Pancreas (tissue), 10 donors: ENCODE results near the gene SERPINH1. TPM values are rescaled to one million over a fixed set of nuclear protein-coding genes. Genes with fewer than 3 reads are reported as not detected.

Experiments
- ATAC-seq, 4 donors: fragments of 200-7000 bp; cut with Tn5 transposase; one replicate each; pipeline versions ENCODE4 v1.8.0 to v1.9.1; 2020; ENCODE audit warnings: mild to moderate bottlenecking in 4 of 4, moderate library complexity in 4 of 4
- DNase-seq, 6 donors: peaks; one replicate each; pipeline ENCODE4 v3.0.0-alpha.2; 2020
- FAIRE-seq: peaks from 2 replicates; lab custom pipeline; 2012; peaks lifted over from hg19 to GRCh38; lab: Jason Lieb, UNC
- H3K27ac ChIP-seq, 4 donors: fragments of 200-600 bp; sonication (generic); 1 replicate in 3 of 4; 2 replicates in 1 of 4; pipeline versions ENCODE4 v1.5.0 to v1.8.0; 2020
- H3K27me3 ChIP-seq, 4 donors: fragments of 200-600 bp; one replicate each; pipeline ENCODE4 v1.8.0; 2021
- H3K36me3 ChIP-seq, 3 donors: fragments of 200-600 bp; sonication (generic) in 1 of 3; one replicate each; pipeline versions ENCODE4 v1.5.0 to v1.8.0; 2020 to 2021
- H3K4me1 ChIP-seq, 3 donors: fragments of 200-600 bp; one replicate each; pipeline ENCODE4 v1.8.0; 2021
- H3K4me3 ChIP-seq, 4 donors: fragments of 200-600 bp; sonication (generic) in 2 of 4; one replicate each; pipeline versions ENCODE4 v1.5.0 to v1.8.0; 2020 to 2021
- H3K9me3 ChIP-seq, 4 donors: fragments of 200-600 bp; one replicate each; pipeline ENCODE4 v1.8.0; 2021
- WGBS, 2 donors: extraction: QIAGEN DNeasy Blood & Tissue Kit; methylation state at CpG; one replicate each; pipeline ENCODE4 v1.1.7; 2013; 5-methylcytosine and 5-hydroxymethylcytosine counted together
- intact Hi-C, 3 donors: fragments of 100-400 bp; cut with DNase I; formaldehyde crosslinking; loops; one replicate each; pipeline versions ENCODE4 v1.11.1 to v1.14.2; 2022
- polyA plus RNA-seq, 2 donors: library from polyadenylated mRNA; stranded (reverse); fragments of 200-250 nt; gene quantifications; one replicate each; pipeline ENCODE4 v1.2.3, GENCODE V29; 2013
- total RNA-seq, 6 donors: library from RNA; stranded (reverse); fragmentation: NEBNext Ultra II Directional in 4 of 6; extraction: Animal tissue kit (Norgen Biotek cat#: 25700) in 4 of 6; gene quantifications; one replicate each; pipeline versions ENCODE4 v1.2.1 to v1.2.4, GENCODE V29; 2021 to 2023
- TF ChIP-seq, protein P1 (sequence below), 4 donors: fragments of 200-600 bp; sonication (generic) in 3 of 4; IDR thresholded peaks; one replicate each; pipeline versions ENCODE4 v1.5.0 to v1.8.0; 2021; ENCODE audit warnings: antibody characterized with exemption in 4 of 4
- donor health status: healthy with polysubstance abuse.
- donor health status: DM: no; HTN: no; CAD: no; lungs with moderate emphysema.
- donor health status: DM: no; HTN: no; CAD: no.
- donor health status: control.
- donor health status: control.
- donor health status: Bipolar disorder and iron deficiency.
- donor health status: DM: yes; HTN: yes; CAD: no.
- donor health status: DM: no; HTN: no; CAD: no.
- donor health status: DM: no; HTN: no; CAD: no.
- donor health status: DM: yes; HTN: yes; CAD: no.

Gene SERPINH1
- total and polyA plus RNA-seq, 8 donors = 9.3 to 87.7 (median 21.1) TPM

DNA sequence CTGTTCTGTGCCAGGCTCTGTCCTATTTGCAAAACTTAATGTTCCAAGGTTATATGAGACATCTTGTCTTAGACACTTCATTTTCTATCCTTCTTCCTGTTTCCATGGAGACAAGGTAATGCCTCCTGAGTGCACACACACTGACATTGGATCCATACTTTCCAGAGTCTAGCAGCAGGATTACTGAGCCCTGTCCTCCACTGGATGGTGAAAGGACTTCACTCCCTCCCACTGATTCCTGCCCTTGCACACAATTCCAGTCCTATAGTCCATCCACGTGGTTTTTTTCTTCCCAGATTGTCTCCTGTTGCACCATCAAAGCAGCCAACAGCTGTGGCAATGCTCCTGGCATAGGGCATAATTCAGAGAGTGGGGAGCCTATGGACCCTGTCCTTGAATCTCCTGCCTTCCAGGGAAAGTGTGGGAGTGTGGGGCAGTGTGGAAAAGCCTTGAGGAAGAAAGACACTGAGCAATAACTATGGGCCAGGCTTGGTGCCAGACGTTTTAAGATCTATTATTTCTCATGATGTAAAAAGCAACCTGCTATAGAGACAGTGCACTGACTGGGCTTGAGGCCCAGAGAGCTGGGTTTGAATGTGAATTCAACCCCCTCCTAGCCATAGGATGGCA lies 31.3 kb downstream of the SERPINH1 start:
- DNase-seq (no peak), ATAC-seq (peak in 3 of 4 donors; percentile 18 to 34 (median 19)), FAIRE-seq (no peak)
- 37 to 52% methylated on average over 2 of the region's 2 CpGs for WGBS, 2 donors
- Histone ChIP-seq H3K9me3 (no peaks in the 10 kb centered on the region), H3K27ac (no peak overlapping the region), H3K27me3 (no peaks in the 10 kb centered on the region), H3K4me1 (peaks cover 0 to 7% (median 0%) of the 10 kb centered on the region in 3 donors), H3K36me3 (no peaks in the 10 kb centered on the region), H3K4me3 (no peak overlapping the region)
- TF ChIP-seq, protein P1, sequence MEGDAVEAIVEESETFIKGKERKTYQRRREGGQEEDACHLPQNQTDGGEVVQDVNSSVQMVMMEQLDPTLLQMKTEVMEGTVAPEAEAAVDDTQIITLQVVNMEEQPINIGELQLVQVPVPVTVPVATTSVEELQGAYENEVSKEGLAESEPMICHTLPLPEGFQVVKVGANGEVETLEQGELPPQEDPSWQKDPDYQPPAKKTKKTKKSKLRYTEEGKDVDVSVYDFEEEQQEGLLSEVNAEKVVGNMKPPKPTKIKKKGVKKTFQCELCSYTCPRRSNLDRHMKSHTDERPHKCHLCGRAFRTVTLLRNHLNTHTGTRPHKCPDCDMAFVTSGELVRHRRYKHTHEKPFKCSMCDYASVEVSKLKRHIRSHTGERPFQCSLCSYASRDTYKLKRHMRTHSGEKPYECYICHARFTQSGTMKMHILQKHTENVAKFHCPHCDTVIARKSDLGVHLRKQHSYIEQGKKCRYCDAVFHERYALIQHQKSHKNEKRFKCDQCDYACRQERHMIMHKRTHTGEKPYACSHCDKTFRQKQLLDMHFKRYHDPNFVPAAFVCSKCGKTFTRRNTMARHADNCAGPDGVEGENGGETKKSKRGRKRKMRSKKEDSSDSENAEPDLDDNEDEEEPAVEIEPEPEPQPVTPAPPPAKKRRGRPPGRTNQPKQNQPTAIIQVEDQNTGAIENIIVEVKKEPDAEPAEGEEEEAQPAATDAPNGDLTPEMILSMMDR (IDR thresholded peaks at IDR 0.05) = no peak
- intact Hi-C loops = no loop called here

DNA sequence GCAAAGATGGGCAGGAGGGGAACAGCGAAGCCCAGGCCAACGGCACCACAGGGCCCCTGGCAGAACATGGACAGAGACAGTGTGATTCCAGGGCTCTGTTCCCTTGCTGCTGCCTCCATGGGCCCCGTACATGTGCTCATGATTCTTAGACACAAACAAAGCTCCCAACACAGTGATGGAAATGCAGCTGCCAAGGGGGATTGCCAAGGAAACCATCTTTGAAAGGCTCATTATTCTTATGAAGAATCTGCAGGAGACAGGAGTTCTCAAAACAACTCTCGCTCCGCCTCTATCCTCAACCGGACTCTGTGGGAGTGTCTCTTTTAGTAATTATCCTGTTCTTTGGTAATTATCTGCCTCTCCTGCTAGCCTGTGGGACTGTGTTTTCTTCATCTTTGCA lies 32.2 kb downstream of the SERPINH1 start:
- TF ChIP-seq, protein P1 (IDR thresholded peaks at IDR 0.05) = no peak
- ATAC-seq (no peak), FAIRE-seq (no peak), DNase-seq (no peak)
- Histone ChIP-seq H3K9me3 (no peaks in the 10 kb centered on the region), H3K27me3 (no peaks in the 10 kb centered on the region), H3K27ac (no peak overlapping the region), H3K4me1 (peaks cover 0 to 7% (median 0%) of the 10 kb centered on the region in 3 donors), H3K36me3 (no peaks in the 10 kb centered on the region), H3K4me3 (no peak overlapping the region)
- intact Hi-C loops = no loop called here
- 88 to 90% methylated on average over 6 of the region's 6 CpGs for WGBS, 2 donors

DNA sequence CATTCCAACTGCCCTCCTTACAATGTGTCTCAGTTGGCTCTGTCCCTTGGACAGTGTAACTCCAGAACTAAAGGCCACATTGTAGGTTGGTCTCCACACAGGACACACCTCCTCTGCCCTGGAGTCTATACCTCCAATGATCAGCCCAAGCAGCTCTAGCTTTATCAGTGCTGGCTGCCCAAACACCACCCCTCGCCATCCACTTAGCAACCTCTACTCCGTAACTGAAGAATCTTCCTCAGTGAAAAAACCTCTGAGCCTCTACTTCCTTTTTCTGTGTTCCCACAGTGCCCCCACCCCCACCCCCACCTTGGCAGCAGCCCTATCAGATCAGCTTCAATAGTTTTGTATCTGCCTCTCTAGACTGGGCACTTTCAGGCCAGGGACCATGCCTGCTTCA lies 33.4 kb downstream of the SERPINH1 start:
- no peak overlapping the region for H3K27ac ChIP-seq
- peaks cover 0 to 7% (median 0%) of the 10 kb centered on the region in 3 donors for H3K4me1 ChIP-seq
- WGBS, 2 donors = 88 to 91% methylated on average over 2 of the region's 2 CpGs
- H3K27me3 ChIP-seq = no peaks in the 10 kb centered on the region
- no peak overlapping the region for H3K4me3 ChIP-seq
- no peak for DNase-seq
- no peak for FAIRE-seq
- H3K9me3 ChIP-seq = no peaks in the 10 kb centered on the region
- TF ChIP-seq, protein P1 (IDR thresholded peaks at IDR 0.05) = no peak
- ATAC-seq = no peak
- intact Hi-C loops = no loop called here
- no peaks in the 10 kb centered on the region for H3K36me3 ChIP-seq

DNA sequence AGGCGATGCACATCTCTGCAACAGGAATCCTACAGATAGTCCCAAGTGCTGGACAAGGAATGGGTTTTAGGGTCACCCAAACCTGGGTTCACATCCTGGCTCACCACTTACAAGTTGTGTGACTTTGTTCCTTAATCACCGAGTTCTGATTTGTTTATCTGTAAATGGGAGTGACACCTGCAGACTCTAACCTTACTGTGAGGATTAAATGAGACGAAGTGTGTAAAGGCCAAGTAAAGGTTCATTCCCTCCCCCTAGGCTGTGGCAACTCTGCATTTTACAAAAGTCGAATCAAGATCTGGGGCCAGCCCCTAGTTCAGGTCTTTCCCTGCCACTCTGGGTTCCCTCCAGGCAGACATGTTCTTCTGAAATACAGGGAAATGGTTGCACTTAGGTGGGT lies 34.9 kb downstream of the SERPINH1 start:
- peaks cover 0 to 7% (median 0%) of the 10 kb centered on the region in 3 donors for H3K4me1 ChIP-seq
- DNase-seq (no peak), ATAC-seq (no peak), FAIRE-seq (no peak)
- intact Hi-C loops = no loop called here
- WGBS, 2 donors = 65 to 66% methylated on average over 4 of the region's 4 CpGs
- no peaks in the 10 kb centered on the region for H3K27me3 ChIP-seq
- no peak overlapping the region for H3K4me3 ChIP-seq
- no peaks in the 10 kb centered on the region for H3K9me3 ChIP-seq
- no peaks in the 10 kb centered on the region for H3K36me3 ChIP-seq
- H3K27ac ChIP-seq = no peak overlapping the region
- TF ChIP-seq, protein P1 (IDR thresholded peaks at IDR 0.05) = no peak

DNA sequence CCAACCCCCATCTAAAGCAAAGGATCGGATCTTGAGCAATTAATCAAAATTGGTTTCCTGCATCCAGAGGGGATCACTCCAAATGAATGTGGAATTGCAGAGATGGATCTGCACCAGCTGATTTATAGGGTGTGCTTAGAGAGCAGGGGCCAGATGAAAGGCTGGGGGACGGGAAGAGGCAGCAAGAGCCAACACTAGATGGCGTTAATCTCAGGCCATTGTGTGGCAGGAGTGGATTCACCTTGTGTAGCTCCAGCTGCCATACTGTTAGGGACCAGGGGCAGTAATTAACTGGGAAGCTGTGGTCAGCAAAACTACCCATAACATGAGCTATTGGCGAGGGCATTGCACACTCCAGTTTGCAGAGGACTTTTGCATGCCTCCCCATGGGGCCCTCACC lies 35.6 kb downstream of the SERPINH1 start:
- H3K9me3 ChIP-seq = no peaks in the 10 kb centered on the region

More for the DNA sequence above, 35.6 kb downstream of the SERPINH1 start:
- peak in 3 of 4 donors; percentile 39 to 48 (median 45) for ATAC-seq
- WGBS, 2 donors = 70 to 77% methylated on average over 4 of the region's 4 CpGs
- Histone ChIP-seq H3K27ac (no peak overlapping the region), H3K4me1 (peaks cover 0 to 4% (median 0%) of the 10 kb centered on the region in 3 donors), H3K36me3 (no peaks in the 10 kb centered on the region), H3K4me3 (no peak overlapping the region), H3K27me3 (no peaks in the 10 kb centered on the region)
- DNase-seq = no peak
- intact Hi-C loops = no loop called here
- FAIRE-seq = no peak
- TF ChIP-seq, protein P1 (IDR thresholded peaks at IDR 0.05) = no peak
